Tibial nerve (tissue), 4 donors: Measurements from ENCODE around the gene PDCL3.

Experiments
- EP300 ChIP-seq, 2 donors: sonication (generic); formaldehyde crosslinking; IDR thresholded peaks; one replicate each; pipeline ENCODE4 v1.6.1; 2017; ENCODE audit warnings: antibody characterized with exemption in 2 of 2, mild to moderate bottlenecking in 1 of 2
- TF ChIP-seq, protein P1 (sequence below), 5 experiments: fragments of 200-600 bp in 3 of 5; fragments of 450-650 bp in 2 of 5; sonication (generic) in 3 of 5; IDR thresholded peaks; one replicate each; pipeline ENCODE4 v1.5.1; 2016 to 2019; ENCODE audit warnings: antibody characterized with exemption in 5 of 5, mild to moderate bottlenecking in 3 of 5, moderate library complexity in 2 of 5

DNA sequence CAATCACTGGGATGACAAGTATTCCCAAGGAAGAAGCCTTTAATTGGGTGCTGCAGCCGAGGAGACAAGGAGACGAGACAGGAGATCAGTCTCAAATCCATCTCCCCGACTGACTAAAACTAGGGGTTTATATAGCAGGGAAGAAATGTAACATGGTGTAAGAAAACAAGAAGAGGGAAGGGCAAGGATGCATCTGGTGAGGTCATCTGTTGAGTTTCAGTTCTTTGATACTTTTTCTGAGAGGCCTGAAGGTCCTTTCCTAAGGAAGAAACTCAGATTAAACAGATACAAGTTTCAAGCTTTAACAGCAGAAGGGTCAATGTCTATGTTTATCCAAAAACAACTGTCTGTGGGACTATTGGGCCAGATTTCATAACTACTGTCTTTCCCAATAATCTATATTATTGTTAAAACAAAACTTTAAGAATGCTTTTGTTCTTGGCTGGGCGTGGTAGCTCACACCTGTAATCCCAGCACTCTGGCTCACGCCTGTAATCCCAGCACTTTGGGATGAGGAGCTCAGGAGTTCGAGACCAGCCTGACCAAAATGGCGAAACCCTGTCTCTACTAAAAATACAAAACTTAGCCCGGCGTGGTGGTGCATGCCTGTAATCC is 2.5 kb upstream of the PDCL3 start:
- TF ChIP-seq, protein P1, sequence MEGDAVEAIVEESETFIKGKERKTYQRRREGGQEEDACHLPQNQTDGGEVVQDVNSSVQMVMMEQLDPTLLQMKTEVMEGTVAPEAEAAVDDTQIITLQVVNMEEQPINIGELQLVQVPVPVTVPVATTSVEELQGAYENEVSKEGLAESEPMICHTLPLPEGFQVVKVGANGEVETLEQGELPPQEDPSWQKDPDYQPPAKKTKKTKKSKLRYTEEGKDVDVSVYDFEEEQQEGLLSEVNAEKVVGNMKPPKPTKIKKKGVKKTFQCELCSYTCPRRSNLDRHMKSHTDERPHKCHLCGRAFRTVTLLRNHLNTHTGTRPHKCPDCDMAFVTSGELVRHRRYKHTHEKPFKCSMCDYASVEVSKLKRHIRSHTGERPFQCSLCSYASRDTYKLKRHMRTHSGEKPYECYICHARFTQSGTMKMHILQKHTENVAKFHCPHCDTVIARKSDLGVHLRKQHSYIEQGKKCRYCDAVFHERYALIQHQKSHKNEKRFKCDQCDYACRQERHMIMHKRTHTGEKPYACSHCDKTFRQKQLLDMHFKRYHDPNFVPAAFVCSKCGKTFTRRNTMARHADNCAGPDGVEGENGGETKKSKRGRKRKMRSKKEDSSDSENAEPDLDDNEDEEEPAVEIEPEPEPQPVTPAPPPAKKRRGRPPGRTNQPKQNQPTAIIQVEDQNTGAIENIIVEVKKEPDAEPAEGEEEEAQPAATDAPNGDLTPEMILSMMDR (IDR thresholded peaks at IDR 0.05): no peak
- no peak for TF ChIP-seq EP300 (IDR thresholded peaks at IDR 0.05)
